Activated CD4-positive, alpha-beta T cell treated with anti-CD3 and anti-CD28 coated beads, Interleukin-2, amount 50 U/mL, for 48 hours (primary cell): ENCODE results near the gene CIAPIN1.
"Not testable (repeated sequence)": the region's sequence is repeated elsewhere in the genome, so short reads cannot be mapped to it uniquely, and the experiment has no call there.

Experiments used
- DNase-seq, 2 experiments: peaks; one replicate each; pipeline ENCODE4 v3.0.0-alpha.2; 2020

CIAPIN1 gene

GRCh38 chr16:57439947-57440346, 7.2 kb downstream of the CIAPIN1 start:
- DNase-seq: not testable (repeated sequence)

- no peak for DNase-seq
Measured at GRCh38 chr16:57435838-57436237, 11.3 kb downstream of the CIAPIN1 start.

GRCh38 chr16:57434003-57434402, 13.2 kb downstream of the CIAPIN1 start:
- DNase-seq: no peak

- no peak for DNase-seq
Measured at GRCh38 chr16:57432989-57433388, 14.2 kb downstream of the CIAPIN1 start.

GRCh38 chr16:57432505-57432904, 14.7 kb downstream of the CIAPIN1 start:
- no peak for DNase-seq

- DNase-seq: no peak
Measured at GRCh38 chr16:57430955-57431354, 16.2 kb downstream of the CIAPIN1 start.

- no peak for DNase-seq
Measured at GRCh38 chr16:57427824-57428223, 19.4 kb downstream of the CIAPIN1 start.

GRCh38 chr16:57427307-57427706, 19.9 kb downstream of the CIAPIN1 start:
- DNase-seq: no peak

GRCh38 chr16:57426356-57426755, 20.8 kb downstream of the CIAPIN1 start:
- DNase-seq: no peak

- DNase-seq: no peak
Measured at GRCh38 chr16:57424583-57424982, 22.6 kb downstream of the CIAPIN1 start.

- DNase-seq: no peak
Measured at GRCh38 chr16:57423152-57423551, 24.0 kb downstream of the CIAPIN1 start.

- DNase-seq: no peak
Measured at GRCh38 chr16:57422026-57422944, 24.9 kb downstream of the CIAPIN1 start.

GRCh38 chr16:57419506-57419905, 27.7 kb downstream of the CIAPIN1 start:
- no peak for DNase-seq

- DNase-seq: no peak
Measured at GRCh38 chr16:57416084-57416483, 31.1 kb downstream of the CIAPIN1 start.

- no peak for DNase-seq
Measured at GRCh38 chr16:57413733-57414132, 33.5 kb downstream of the CIAPIN1 start.

- no peak for DNase-seq
Measured at GRCh38 chr16:57413301-57413730, 33.9 kb downstream of the CIAPIN1 start.

- no peak for DNase-seq
Measured at GRCh38 chr16:57412584-57412983, 34.6 kb downstream of the CIAPIN1 start.

- DNase-seq: no peak
Measured at GRCh38 chr16:57411362-57411976, 35.7 kb downstream of the CIAPIN1 start.

- DNase-seq: no peak
Measured at GRCh38 chr16:57409870-57410587, 37.2 kb downstream of the CIAPIN1 start.

- no peak for DNase-seq
Measured at GRCh38 chr16:57409065-57409464, 38.1 kb downstream of the CIAPIN1 start.

- no peak for DNase-seq
Measured at GRCh38 chr16:57407521-57408353, 39.4 kb downstream of the CIAPIN1 start.

GRCh38 chr16:57406881-57407280, 40.3 kb downstream of the CIAPIN1 start:
- no peak for DNase-seq

- no peak for DNase-seq
Measured at GRCh38 chr16:57405097-57405496, 42.1 kb downstream of the CIAPIN1 start.
